ENCODE results near the gene S100P.
"Not testable (repeated sequence)": the region's sequence is repeated elsewhere in the genome, so short reads cannot be mapped to it uniquely, and the experiment has no call there.

The S100P gene

DNA sequence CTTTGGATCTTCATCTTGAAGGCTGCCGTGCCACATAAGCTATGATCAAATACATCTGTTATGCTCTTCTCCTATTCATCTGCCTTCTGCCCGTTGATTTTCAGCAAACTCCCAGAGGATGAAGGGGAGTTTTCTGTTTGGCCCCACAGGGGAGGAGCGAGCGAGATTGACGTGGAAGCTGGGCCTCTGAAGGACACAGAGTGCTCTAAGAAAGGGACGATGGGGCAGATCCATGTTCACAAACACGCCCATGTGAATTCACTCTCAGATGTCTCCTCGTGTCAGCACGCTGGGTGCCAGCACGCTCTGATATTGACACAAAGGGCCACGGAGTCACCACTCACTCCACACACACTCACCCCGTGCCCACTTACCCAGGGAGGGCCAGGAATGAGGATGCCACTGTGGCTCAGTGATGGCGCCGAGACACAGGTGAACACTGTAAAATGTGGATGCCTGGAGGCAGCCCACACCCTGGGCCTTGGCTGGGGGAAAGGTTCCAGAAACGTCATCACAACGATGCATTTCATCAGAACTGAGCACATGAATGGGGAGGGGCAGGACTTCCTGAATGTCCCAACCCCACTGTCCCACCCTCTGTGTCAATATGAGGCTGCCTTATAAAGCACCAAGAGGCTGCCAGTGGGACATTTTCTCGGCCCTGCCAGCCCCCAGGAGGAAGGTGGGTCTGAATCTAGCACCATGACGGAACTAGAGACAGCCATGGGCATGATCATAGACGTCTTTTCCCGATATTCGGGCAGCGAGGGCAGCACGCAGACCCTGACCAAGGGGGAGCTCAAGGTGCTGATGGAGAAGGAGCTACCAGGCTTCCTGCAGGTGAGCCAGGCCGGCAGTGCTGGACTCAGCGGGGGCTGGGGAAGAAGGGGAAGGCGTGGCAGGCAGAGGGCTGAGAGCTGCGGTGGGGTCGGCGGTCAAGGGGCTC lies at the start of gene S100P:
S100P (plus strand) TSS at position 648 of the 946 bp plus-strand sequence; CDS start at position 703, 55 bp downstream.
- no peak for DNase-seq
- TF ChIP-seq, protein P1, sequence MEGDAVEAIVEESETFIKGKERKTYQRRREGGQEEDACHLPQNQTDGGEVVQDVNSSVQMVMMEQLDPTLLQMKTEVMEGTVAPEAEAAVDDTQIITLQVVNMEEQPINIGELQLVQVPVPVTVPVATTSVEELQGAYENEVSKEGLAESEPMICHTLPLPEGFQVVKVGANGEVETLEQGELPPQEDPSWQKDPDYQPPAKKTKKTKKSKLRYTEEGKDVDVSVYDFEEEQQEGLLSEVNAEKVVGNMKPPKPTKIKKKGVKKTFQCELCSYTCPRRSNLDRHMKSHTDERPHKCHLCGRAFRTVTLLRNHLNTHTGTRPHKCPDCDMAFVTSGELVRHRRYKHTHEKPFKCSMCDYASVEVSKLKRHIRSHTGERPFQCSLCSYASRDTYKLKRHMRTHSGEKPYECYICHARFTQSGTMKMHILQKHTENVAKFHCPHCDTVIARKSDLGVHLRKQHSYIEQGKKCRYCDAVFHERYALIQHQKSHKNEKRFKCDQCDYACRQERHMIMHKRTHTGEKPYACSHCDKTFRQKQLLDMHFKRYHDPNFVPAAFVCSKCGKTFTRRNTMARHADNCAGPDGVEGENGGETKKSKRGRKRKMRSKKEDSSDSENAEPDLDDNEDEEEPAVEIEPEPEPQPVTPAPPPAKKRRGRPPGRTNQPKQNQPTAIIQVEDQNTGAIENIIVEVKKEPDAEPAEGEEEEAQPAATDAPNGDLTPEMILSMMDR (IDR thresholded peaks at IDR 0.05; ENCODE audit: low read depth, low read length), result no peak
- Histone ChIP-seq H3K9me3 (ENCODE audit: severe bottlenecking) (no peaks in the 10 kb centered on the region), H3K4me3 (ENCODE audit: low read depth, low read length) (no peak within 1 kb of the TSS), H3K27me3 (ENCODE audit: insufficient read depth, low read depth, severe bottlenecking) (no peaks in the 10 kb centered on the region), H3K36me3 (no peaks in the 10 kb centered on the region), H3K27ac (no peak within 1 kb of the TSS)

DNA sequence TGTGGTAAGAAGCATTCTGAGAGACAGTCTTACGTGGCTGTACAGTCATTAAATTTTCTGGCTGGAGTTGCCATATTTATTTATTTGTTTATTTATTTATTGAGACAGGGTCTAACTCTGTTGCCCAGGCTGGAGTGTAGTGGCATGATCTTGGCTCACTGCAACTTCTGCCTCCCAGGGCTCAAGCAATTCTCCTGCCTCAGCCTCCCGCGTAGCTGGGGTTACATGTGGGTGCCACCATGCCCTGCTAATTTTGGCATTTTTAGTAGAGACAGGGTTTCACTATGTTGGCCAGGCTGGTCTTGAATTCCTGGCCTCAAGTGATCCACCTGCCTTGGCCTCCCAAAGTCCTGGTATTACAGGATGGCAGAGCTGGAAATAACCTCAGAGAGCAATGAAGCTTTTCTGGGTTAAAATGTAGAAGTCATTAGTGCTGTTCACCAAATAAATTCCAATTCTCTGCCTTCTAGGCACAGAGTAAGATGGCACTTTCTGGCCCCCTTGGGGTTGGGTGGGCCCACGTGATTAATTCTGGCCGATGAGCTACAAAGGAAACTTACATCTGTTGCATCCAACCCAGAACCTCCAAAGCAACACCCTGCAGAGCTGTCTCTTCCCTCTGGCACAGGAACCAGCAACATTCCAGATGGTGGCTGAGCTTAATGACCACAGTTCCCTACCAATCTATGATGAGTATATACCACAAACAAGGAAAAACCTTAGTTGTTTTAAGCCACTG lies 48.7 kb upstream of the S100P start:
- H3K27me3 ChIP-seq (ENCODE audit: insufficient read depth, low read depth, severe bottlenecking), result no peaks in the 10 kb centered on the region
- no peak for DNase-seq
- no peaks in the 10 kb centered on the region for H3K9me3 ChIP-seq (ENCODE audit: severe bottlenecking)
- H3K27ac ChIP-seq, result no peak overlapping the region
- peaks cover 23% of the 10 kb centered on the region for H3K36me3 ChIP-seq
- TF ChIP-seq, protein P1 (IDR thresholded peaks at IDR 0.05; ENCODE audit: low read depth, low read length), result no peak
- H3K4me3 ChIP-seq (ENCODE audit: low read depth, low read length), result no peak overlapping the region

DNA sequence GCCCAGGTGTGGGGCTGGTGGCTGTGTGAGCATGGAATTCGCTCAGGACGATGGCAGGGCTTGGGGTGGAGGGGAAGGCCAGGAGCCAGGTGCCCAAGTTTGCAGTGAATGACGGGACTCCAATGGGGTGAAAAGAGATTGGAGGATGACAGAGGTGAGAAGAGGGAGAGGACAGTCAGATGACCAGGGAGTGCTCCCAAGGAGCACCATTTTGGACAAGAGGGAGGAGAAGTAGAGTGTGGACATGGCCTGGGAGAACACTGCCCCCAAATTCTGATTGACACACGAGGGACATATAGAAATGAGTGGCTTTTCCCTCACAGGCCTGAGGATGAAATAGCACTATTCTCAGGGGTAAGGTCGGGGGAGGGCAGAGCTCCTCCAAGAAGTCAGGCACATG lies 46.5 kb upstream of the S100P start:
- Histone ChIP-seq H3K27ac (no peak overlapping the region), H3K4me3 (ENCODE audit: low read depth, low read length) (no peak overlapping the region), H3K9me3 (ENCODE audit: severe bottlenecking) (no peaks in the 10 kb centered on the region), H3K36me3 (peaks cover 14% of the 10 kb centered on the region), H3K27me3 (ENCODE audit: insufficient read depth, low read depth, severe bottlenecking) (no peaks in the 10 kb centered on the region)
- TF ChIP-seq, protein P1 (IDR thresholded peaks at IDR 0.05; ENCODE audit: low read depth, low read length), result no peak
- no peak for DNase-seq

GRCh38 chr4:6647582-6648230 lies 46.0 kb upstream of the S100P start:
- Histone ChIP-seq H3K9me3 (ENCODE audit: severe bottlenecking) (no peaks in the 10 kb centered on the region), H3K4me3 (ENCODE audit: low read depth, low read length) (no peak overlapping the region), H3K27me3 (ENCODE audit: insufficient read depth, low read depth, severe bottlenecking) (no peaks in the 10 kb centered on the region), H3K27ac (no peak overlapping the region), H3K36me3 (peaks cover 9% of the 10 kb centered on the region)
- DNase-seq, result no peak
- TF ChIP-seq, protein P1 (IDR thresholded peaks at IDR 0.05; ENCODE audit: low read depth, low read length), result 0 out of 2 replicates have a peak, but pooled peaks have one; percentile 8

DNA sequence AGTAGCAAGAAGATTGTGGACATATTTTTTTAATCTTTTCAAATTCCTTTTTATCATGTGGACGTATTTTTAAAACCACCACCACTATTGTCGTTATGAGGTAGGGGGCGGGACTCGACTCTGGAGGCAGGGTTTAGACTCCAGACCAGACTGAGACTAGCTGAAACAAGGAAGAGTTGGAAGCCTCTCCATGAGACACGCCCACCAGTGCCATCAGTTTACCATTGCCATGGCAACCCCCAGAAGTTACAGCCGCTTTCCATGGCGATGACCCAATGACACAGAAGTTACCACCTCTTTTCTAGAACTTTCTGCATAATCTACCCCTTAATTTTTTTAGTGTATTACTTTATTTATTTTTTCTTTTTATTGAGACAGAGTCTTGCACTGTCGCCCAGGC lies 44.5 kb upstream of the S100P start:
- Histone ChIP-seq H3K27me3 (ENCODE audit: insufficient read depth, low read depth, severe bottlenecking) (no peaks in the 10 kb centered on the region), H3K36me3 (no peaks in the 10 kb centered on the region), H3K27ac (no peak overlapping the region), H3K4me3 (ENCODE audit: low read depth, low read length) (no peak overlapping the region), H3K9me3 (ENCODE audit: severe bottlenecking) (no peaks in the 10 kb centered on the region)
- TF ChIP-seq, protein P1 (IDR thresholded peaks at IDR 0.05; ENCODE audit: low read depth, low read length), result no peak
- DNase-seq, result no peak

- not testable (repeated sequence) for H3K9me3 ChIP-seq (ENCODE audit: severe bottlenecking); H3K36me3 ChIP-seq; DNase-seq; H3K4me3 ChIP-seq (ENCODE audit: low read depth, low read length); H3K27me3 ChIP-seq (ENCODE audit: insufficient read depth, low read depth, severe bottlenecking); H3K27ac ChIP-seq
Measured at GRCh38 chr4:6654211-6654610, 39.5 kb upstream of the S100P start.

DNA sequence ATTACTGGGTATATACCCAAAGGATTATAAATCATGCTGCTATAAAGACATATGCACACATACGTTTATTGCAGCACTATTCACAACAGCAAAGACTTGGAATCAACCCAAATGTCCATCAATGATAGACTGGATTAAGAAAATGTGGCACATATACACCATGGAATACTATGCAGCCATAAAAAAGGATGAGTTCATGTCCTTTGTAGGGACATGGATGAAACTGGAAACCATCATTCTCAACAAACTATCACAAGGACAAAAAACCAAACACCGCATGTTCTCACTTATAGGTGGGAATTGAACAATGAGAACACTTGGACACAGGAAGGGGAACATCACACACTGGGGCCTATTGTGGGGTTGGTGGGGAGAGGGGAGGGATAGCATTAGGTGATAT lies 38.4 kb upstream of the S100P start:
- H3K36me3 ChIP-seq; H3K27me3 ChIP-seq (ENCODE audit: insufficient read depth, low read depth, severe bottlenecking); DNase-seq; H3K9me3 ChIP-seq (ENCODE audit: severe bottlenecking); H3K4me3 ChIP-seq (ENCODE audit: low read depth, low read length); H3K27ac ChIP-seq: not testable (repeated sequence)
